Measurements from ENCODE around the gene ZMYND8. TPM values are rescaled to one million over a fixed set of nuclear protein-coding genes. Genes with fewer than 3 reads are reported as not detected.
A peak's percentile ranks its signal among the peaks of the same experiment; 100 is the strongest.

ZMYND8 gene
- total and polyA plus RNA-seq, 5 experiments from 2014 or later: 8.9 to 67.8 (median 20.4) TPM

- Mint-ChIP-seq H3K27me3 (no peaks in the 10 kb centered on the region), H3K4me1 (peaks cover 2 to 12% (median 7%) of the 10 kb centered on the region in 4 donors), H3K9me3 (no peaks in the 10 kb centered on the region), H3K36me3 (peaks cover 5 to 91% (median 21%) of the 10 kb centered on the region in 3 donors), H3K4me3 (peak overlapping the region in 1 of 10 donors; percentile 36), H3K27ac (peak overlapping the region in 3 of 10 donors; percentile 44 to 85 (median 70))
- POLR2A ChIA-PET: no interaction called here
- no peak for DNase-seq
- ATAC-seq: no peak
Observed at GRCh38 chr20:47224300-47224791, 132.2 kb downstream of the ZMYND8 start.

GRCh38 chr20:47223896-47224295 lies 132.6 kb downstream of the ZMYND8 start:
- no peak overlapping the region for H3K4me3 Mint-ChIP-seq
- POLR2A ChIA-PET: no interaction called here
- peak overlapping the region in 2 of 10 donors; percentile 11 to 25 for H3K27ac Mint-ChIP-seq
- no peak for DNase-seq
- H3K4me1 Mint-ChIP-seq: peaks cover 2 to 12% (median 7%) of the 10 kb centered on the region in 4 donors
- H3K27me3 Mint-ChIP-seq: no peaks in the 10 kb centered on the region
- no peaks in the 10 kb centered on the region for H3K9me3 Mint-ChIP-seq
- peaks cover 5 to 87% (median 20%) of the 10 kb centered on the region in 3 donors for H3K36me3 Mint-ChIP-seq
- no peak for ATAC-seq

GRCh38 chr20:47222468-47223119 lies 133.9 kb downstream of the ZMYND8 start:
- peak overlapping the region in 6 of 10 donors; percentile 24 to 75 (median 53) for H3K27ac Mint-ChIP-seq

GRCh38 chr20:47221036-47221625 lies 135.4 kb downstream of the ZMYND8 start:
- Mint-ChIP-seq H3K4me3 (no peak overlapping the region), H3K27me3 (no peaks in the 10 kb centered on the region), H3K9me3 (no peaks in the 10 kb centered on the region), H3K4me1 (peaks cover 2 to 17% (median 6%) of the 10 kb centered on the region in 4 donors), H3K27ac (peak overlapping the region in 1 of 10 donors; percentile 63), H3K36me3 (peaks cover 5 to 86% (median 20%) of the 10 kb centered on the region in 3 donors)
- no peak for DNase-seq
- no peak for ATAC-seq
- POLR2A ChIA-PET: no interaction called here

More at GRCh38 chr20:47222468-47223119, 133.9 kb downstream of the ZMYND8 start:
- POLR2A ChIA-PET: no interaction called here
- H3K27me3 Mint-ChIP-seq: no peaks in the 10 kb centered on the region
- no peaks in the 10 kb centered on the region for H3K9me3 Mint-ChIP-seq
- peaks cover 2 to 12% (median 7%) of the 10 kb centered on the region in 4 donors for H3K4me1 Mint-ChIP-seq
- H3K36me3 Mint-ChIP-seq: peaks cover 5 to 88% (median 20%) of the 10 kb centered on the region in 3 donors
- ATAC-seq: no peak
- no peak overlapping the region for H3K4me3 Mint-ChIP-seq
- DNase-seq: no peak

- H3K36me3 Mint-ChIP-seq: peaks cover 10 to 79% (median 23%) of the 10 kb centered on the region in 3 donors
- H3K27me3 Mint-ChIP-seq: no peaks in the 10 kb centered on the region
- peak in 9 of 10 donors; percentile 7 to 35 (median 30) for DNase-seq
- H3K4me1 Mint-ChIP-seq: peaks cover 2 to 23% (median 9%) of the 10 kb centered on the region in 4 donors
- peak; percentile 50 to 58 for ATAC-seq
- POLR2A ChIA-PET: no interaction called here
- H3K9me3 Mint-ChIP-seq: no peaks in the 10 kb centered on the region
- no peak overlapping the region for H3K4me3 Mint-ChIP-seq
- H3K27ac Mint-ChIP-seq: peak overlapping the region in 4 of 10 donors; percentile 22 to 75 (median 48)
Observed at GRCh38 chr20:47220161-47220582, 136.3 kb downstream of the ZMYND8 start.

- no peak for ATAC-seq
- peaks cover 10 to 59% (median 16%) of the 10 kb centered on the region in 3 donors for H3K36me3 Mint-ChIP-seq
- POLR2A ChIA-PET: interaction anchor here (0.5 to 0.6 kb wide), 2 partner anchors 116 to 400 kb away, joined by 4 to 5 read pairs; no protein-coding TSS in a partner anchor
- no peaks in the 10 kb centered on the region for H3K27me3 Mint-ChIP-seq
- no peaks in the 10 kb centered on the region for H3K9me3 Mint-ChIP-seq
- H3K4me3 Mint-ChIP-seq: no peak overlapping the region
- H3K27ac Mint-ChIP-seq: peak overlapping the region in 5 of 10 donors; percentile 24 to 73 (median 44)
- DNase-seq: no peak
- H3K4me1 Mint-ChIP-seq: peaks cover 2 to 18% (median 7%) of the 10 kb centered on the region in 4 donors
Observed at GRCh38 chr20:47217482-47218446, 138.7 kb downstream of the ZMYND8 start.

- ATAC-seq (no peak), DNase-seq (no peak)
- POLR2A ChIA-PET: no interaction called here
- Mint-ChIP-seq H3K4me1 (peaks cover 0 to 11% (median 4%) of the 10 kb centered on the region in 4 donors), H3K4me3 (no peak overlapping the region), H3K27me3 (no peaks in the 10 kb centered on the region), H3K27ac (peak overlapping the region in 5 of 10 donors; percentile 18 to 68 (median 20)), H3K36me3 (peaks cover 10 to 50% (median 15%) of the 10 kb centered on the region in 3 donors), H3K9me3 (no peaks in the 10 kb centered on the region)
Observed at GRCh38 chr20:47216819-47217410, 139.6 kb downstream of the ZMYND8 start.

GRCh38 chr20:47215653-47216397 lies 140.7 kb downstream of the ZMYND8 start:
- no peaks in the 10 kb centered on the region for H3K27me3 Mint-ChIP-seq
- peak overlapping the region in 6 of 10 donors; percentile 15 to 67 (median 24) for H3K27ac Mint-ChIP-seq
- no peak for DNase-seq
- no peaks in the 10 kb centered on the region for H3K9me3 Mint-ChIP-seq
- POLR2A ChIA-PET: interaction anchor here (0.6 kb wide), 1 partner anchor 797 kb away, joined by 3 read pairs; no protein-coding TSS in a partner anchor
- H3K36me3 Mint-ChIP-seq: peaks cover 10 to 40% (median 15%) of the 10 kb centered on the region in 3 donors
- H3K4me1 Mint-ChIP-seq: peaks cover 0 to 11% (median 4%) of the 10 kb centered on the region in 4 donors
- ATAC-seq: no peak
- H3K4me3 Mint-ChIP-seq: peak overlapping the region in 1 of 10 donors; percentile 54

- peaks cover 0 to 11% (median 4%) of the 10 kb centered on the region in 4 donors for H3K4me1 Mint-ChIP-seq
Observed at GRCh38 chr20:47213966-47214365, 142.5 kb downstream of the ZMYND8 start.

GRCh38 chr20:47212606-47213207 lies 143.8 kb downstream of the ZMYND8 start:
- POLR2A ChIA-PET: no interaction called here
- ATAC-seq (no peak), DNase-seq (no peak)
- Mint-ChIP-seq H3K36me3 (peaks cover 11 to 36% (median 12%) of the 10 kb centered on the region in 3 donors), H3K9me3 (no peaks in the 10 kb centered on the region), H3K4me3 (no peak overlapping the region), H3K27ac (no peak overlapping the region), H3K27me3 (no peaks in the 10 kb centered on the region), H3K4me1 (peaks cover 0 to 11% (median 3%) of the 10 kb centered on the region in 4 donors)

More at GRCh38 chr20:47213966-47214365, 142.5 kb downstream of the ZMYND8 start:
- no peaks in the 10 kb centered on the region for H3K27me3 Mint-ChIP-seq
- H3K36me3 Mint-ChIP-seq: peaks cover 11 to 36% (median 12%) of the 10 kb centered on the region in 3 donors
- no peak overlapping the region for H3K4me3 Mint-ChIP-seq
- ATAC-seq (no peak), DNase-seq (no peak)
- POLR2A ChIA-PET: no interaction called here
- H3K9me3 Mint-ChIP-seq: no peaks in the 10 kb centered on the region
- H3K27ac Mint-ChIP-seq: no peak overlapping the region

GRCh38 chr20:47211036-47211435 lies 145.5 kb downstream of the ZMYND8 start:
- peaks cover 11 to 29% (median 12%) of the 10 kb centered on the region in 3 donors for H3K36me3 Mint-ChIP-seq
- H3K27me3 Mint-ChIP-seq: no peaks in the 10 kb centered on the region
- ATAC-seq: no peak
- POLR2A ChIA-PET: no interaction called here
- no peak for DNase-seq
- H3K4me3 Mint-ChIP-seq: no peak overlapping the region
- H3K9me3 Mint-ChIP-seq: no peaks in the 10 kb centered on the region
- peaks cover 0 to 7% (median 5%) of the 10 kb centered on the region in 4 donors for H3K4me1 Mint-ChIP-seq
- no peak overlapping the region for H3K27ac Mint-ChIP-seq

Measured in naive thymus-derived CD8-positive, alpha-beta T cell (primary cell).